Measurements from ENCODE around the gene DYNLT2.

DYNLT2 gene

DNA sequence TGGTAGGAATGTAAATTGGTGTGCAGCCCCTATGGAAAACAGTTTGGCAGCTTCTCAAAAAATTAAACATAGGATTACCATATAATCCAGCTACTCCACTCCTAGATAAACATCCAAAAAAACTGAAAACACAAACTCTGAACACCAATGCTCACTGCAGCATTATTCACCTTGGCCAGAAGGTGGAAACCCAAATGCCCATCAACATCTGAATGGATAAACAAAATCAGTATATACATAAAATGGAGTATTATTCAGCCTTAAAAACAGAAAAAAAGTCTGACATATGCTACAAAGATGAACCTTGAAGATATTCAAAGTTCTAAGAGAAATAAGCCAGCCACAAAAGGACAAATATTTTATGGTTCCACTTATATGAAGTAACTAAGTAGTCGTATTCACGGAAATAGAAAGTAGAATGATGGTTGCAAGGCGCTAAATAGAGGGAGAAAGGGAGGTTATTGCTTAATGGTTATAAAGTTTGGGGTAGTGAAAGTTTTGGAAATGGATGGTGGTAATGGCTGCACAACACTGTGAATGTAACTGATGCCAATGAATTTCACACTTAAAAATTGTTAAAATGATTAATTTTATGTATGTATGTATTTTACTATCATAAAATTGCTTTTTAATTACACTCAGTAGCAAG, 31.0 kb downstream of the DYNLT2 start:
- H3K4me3 Mint-ChIP-seq = no peak overlapping the region

DNA sequence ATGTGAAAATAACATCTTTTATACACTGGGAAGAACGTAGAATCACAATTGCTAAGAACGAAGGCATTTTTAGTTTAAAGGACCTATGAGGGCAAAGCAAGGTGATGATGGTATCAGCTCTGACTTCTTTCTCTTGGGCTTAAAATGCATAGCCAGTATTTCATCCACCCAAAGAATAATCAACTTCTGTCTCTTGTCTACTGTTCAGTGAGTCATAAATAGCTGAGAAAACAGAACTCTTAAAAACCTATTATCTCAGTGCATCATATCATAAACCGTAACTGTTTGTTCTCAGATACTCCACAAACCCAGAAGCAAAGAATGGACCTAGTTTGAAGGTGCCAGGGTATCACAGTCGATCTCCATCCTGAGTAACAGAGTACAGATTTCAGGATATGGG, 32.3 kb downstream of the DYNLT2 start:
- TF ChIP-seq, protein P1, sequence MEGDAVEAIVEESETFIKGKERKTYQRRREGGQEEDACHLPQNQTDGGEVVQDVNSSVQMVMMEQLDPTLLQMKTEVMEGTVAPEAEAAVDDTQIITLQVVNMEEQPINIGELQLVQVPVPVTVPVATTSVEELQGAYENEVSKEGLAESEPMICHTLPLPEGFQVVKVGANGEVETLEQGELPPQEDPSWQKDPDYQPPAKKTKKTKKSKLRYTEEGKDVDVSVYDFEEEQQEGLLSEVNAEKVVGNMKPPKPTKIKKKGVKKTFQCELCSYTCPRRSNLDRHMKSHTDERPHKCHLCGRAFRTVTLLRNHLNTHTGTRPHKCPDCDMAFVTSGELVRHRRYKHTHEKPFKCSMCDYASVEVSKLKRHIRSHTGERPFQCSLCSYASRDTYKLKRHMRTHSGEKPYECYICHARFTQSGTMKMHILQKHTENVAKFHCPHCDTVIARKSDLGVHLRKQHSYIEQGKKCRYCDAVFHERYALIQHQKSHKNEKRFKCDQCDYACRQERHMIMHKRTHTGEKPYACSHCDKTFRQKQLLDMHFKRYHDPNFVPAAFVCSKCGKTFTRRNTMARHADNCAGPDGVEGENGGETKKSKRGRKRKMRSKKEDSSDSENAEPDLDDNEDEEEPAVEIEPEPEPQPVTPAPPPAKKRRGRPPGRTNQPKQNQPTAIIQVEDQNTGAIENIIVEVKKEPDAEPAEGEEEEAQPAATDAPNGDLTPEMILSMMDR (IDR thresholded peaks at IDR 0.05) = no peak
- H3K36me3 Mint-ChIP-seq (ENCODE audit: low read depth) = peaks cover 55% of the 10 kb centered on the region
- peaks cover 32% of the 10 kb centered on the region for H3K4me1 Mint-ChIP-seq
- no peak for DNase-seq
- no peaks in the 10 kb centered on the region for H3K9me3 Mint-ChIP-seq
- H3K27ac Mint-ChIP-seq = no peak overlapping the region
- peaks cover 3% of the 10 kb centered on the region for H3K27me3 Mint-ChIP-seq (ENCODE audit: low read depth, poor library complexity)
- H3K4me3 Mint-ChIP-seq = no peak overlapping the region

More for the DNA sequence above, 31.0 kb downstream of the DYNLT2 start:
- peaks cover 3% of the 10 kb centered on the region for H3K27me3 Mint-ChIP-seq (ENCODE audit: low read depth, poor library complexity)
- TF ChIP-seq, protein P1 (IDR thresholded peaks at IDR 0.05) = no peak
- H3K27ac Mint-ChIP-seq = no peak overlapping the region
- no peak for DNase-seq
- no peaks in the 10 kb centered on the region for H3K9me3 Mint-ChIP-seq
- H3K36me3 Mint-ChIP-seq (ENCODE audit: low read depth) = peaks cover 42% of the 10 kb centered on the region
- peaks cover 35% of the 10 kb centered on the region for H3K4me1 Mint-ChIP-seq

DNA sequence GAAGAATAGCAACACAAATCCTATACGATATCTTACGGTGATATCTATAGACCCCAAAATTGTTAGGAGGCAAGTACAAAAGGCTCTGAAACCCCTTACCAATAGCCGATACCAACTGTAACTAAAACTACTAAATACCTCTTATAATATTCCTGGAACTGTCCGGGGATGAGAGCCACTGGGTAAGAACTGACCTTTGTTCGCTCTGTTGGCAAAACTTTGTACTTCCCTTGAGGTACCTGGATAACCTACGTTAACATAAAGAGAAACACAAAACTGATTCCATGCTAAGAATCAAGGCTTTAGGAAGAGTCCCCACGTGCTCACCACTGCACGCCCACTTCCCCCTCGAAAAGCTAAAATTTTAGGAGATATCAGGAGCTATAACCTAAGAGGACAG, 36.8 kb downstream of the DYNLT2 start:
- H3K4me1 Mint-ChIP-seq = no peaks in the 10 kb centered on the region
- no peak for DNase-seq
- no peaks in the 10 kb centered on the region for H3K9me3 Mint-ChIP-seq
- no peak overlapping the region for H3K27ac Mint-ChIP-seq
- no peak overlapping the region for H3K4me3 Mint-ChIP-seq
- TF ChIP-seq, protein P1 (IDR thresholded peaks at IDR 0.05) = no peak
- H3K36me3 Mint-ChIP-seq (ENCODE audit: low read depth) = peaks cover 72% of the 10 kb centered on the region
- H3K27me3 Mint-ChIP-seq (ENCODE audit: low read depth, poor library complexity) = no peaks in the 10 kb centered on the region

DNA sequence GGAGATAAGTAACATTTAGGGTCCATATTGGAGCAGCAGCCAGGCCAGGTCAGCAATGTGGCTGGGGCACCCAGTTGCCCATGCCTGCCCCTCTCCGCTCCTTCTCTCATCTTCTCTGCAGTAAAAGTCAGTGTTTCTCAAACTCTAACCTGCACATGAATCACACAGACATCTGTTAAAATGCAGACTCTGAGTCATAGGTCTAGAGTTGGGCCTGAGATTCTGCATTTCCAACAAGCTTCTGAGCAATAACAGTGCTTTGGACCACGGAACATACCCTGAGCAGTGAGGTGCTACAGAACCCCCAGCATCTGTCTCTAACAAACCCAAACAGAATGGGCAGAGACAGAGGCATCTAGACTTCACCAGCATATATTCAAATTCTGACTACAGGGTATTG, 37.2 kb downstream of the DYNLT2 start:
- no peak overlapping the region for H3K4me3 Mint-ChIP-seq
- no peak overlapping the region for H3K27ac Mint-ChIP-seq
- H3K36me3 Mint-ChIP-seq (ENCODE audit: low read depth) = peaks cover 67% of the 10 kb centered on the region
- DNase-seq = no peak
- H3K9me3 Mint-ChIP-seq = no peaks in the 10 kb centered on the region
- H3K27me3 Mint-ChIP-seq (ENCODE audit: low read depth, poor library complexity) = no peaks in the 10 kb centered on the region
- no peaks in the 10 kb centered on the region for H3K4me1 Mint-ChIP-seq
- TF ChIP-seq, protein P1 (IDR thresholded peaks at IDR 0.05) = no peak

DNA sequence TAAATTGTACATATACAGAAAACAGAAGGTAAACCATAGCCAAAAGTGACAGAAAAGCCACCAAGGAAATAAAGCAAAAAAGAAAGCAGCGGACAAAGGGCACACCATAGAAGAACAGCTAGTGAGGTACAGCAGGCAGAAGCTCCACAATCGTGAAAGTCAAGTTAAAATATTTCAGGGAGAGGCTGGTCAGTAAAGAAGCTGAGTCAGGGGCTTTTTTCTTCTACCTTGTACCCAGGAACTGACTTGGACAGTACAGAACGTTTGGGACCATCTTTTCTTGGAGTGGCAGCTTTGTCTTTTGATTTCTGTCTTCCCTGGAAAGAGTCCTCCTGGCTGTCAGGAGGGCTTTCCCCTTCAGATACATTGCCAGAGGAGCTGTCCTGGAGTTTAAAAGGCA, 41.4 kb downstream of the DYNLT2 start:
- H3K36me3 Mint-ChIP-seq (ENCODE audit: low read depth) = peaks cover 41% of the 10 kb centered on the region
- no peaks in the 10 kb centered on the region for H3K27me3 Mint-ChIP-seq (ENCODE audit: low read depth, poor library complexity)
- H3K27ac Mint-ChIP-seq = peak overlapping the region; percentile 17
- peaks cover 14% of the 10 kb centered on the region for H3K4me1 Mint-ChIP-seq
- H3K9me3 Mint-ChIP-seq = no peaks in the 10 kb centered on the region
- no peak for DNase-seq
- TF ChIP-seq, protein P1 (IDR thresholded peaks at IDR 0.05) = no peak
- no peak overlapping the region for H3K4me3 Mint-ChIP-seq

DNA sequence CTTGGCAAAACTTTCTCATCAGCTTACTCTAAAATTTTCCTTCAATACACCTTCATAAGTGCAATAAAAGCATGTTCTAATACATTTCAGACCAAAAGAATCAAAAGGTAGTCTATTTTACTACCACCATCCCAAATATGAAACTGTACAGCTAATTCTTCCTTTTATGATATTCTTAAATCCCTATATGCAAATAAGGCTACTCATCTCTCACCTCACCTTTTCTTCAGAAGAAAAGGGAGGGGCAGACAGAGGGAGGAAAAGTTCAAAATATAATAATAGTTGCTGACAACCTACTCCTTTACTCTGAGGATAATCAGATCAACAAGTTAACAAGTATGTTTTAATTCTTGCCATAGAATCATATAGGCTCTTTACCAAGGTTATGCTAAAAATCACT, 42.1 kb downstream of the DYNLT2 start:
- DNase-seq = no peak
- peaks cover 20% of the 10 kb centered on the region for H3K4me1 Mint-ChIP-seq
- no peak overlapping the region for H3K4me3 Mint-ChIP-seq
- TF ChIP-seq, protein P1 (IDR thresholded peaks at IDR 0.05) = no peak
- H3K9me3 Mint-ChIP-seq = no peaks in the 10 kb centered on the region
- H3K27me3 Mint-ChIP-seq (ENCODE audit: low read depth, poor library complexity) = no peaks in the 10 kb centered on the region
- peaks cover 34% of the 10 kb centered on the region for H3K36me3 Mint-ChIP-seq (ENCODE audit: low read depth)
- no peak overlapping the region for H3K27ac Mint-ChIP-seq
